GM12878 (cell line): Measurements from ENCODE around the gene TRAIP. TPM values are rescaled to one million over a fixed set of nuclear protein-coding genes. Genes with fewer than 3 reads are reported as not detected.

Source experiments
- ATAC-seq: fragments of 200-7000 bp; cut with Tn5 transposase; 3 replicates; pipeline ENCODE4 v1.9.1; 2020; ENCODE audit warnings: mild to moderate bottlenecking, moderate library complexity
- BruUV-seq: library from RNA; stranded (reverse); fragments of 400-500 nt; replicated peaks from 2 replicates; lab custom pipeline; 2021; lab: Mats Ljungman, UMichigan
- CTCF ChIA-PET: fragments of 300-600 bp; sonication (Branson Sonifier 250); formaldehyde crosslinking; extraction: SDS; loops from one replicate; lab custom pipeline; 2021; ENCODE audit warnings: inconsistent platforms; lab: Yijun Ruan, JAX
- POLR2A ChIA-PET: fragments of 350-600 bp; formaldehyde crosslinking; extraction: SDS; loops from one replicate; lab custom pipeline; 2021; ENCODE audit warnings: inconsistent platforms; lab: Charles Lee
- RAD21 ChIA-PET: fragments of 300-600 bp; sonication (Branson Sonifier 250); formaldehyde crosslinking; loops from one replicate; lab custom pipeline; 2023; ENCODE audit warnings: antibody characterized with exemption; ENCODE audit not compliant: unreplicated experiment; lab: Charles Lee
- SMC1A ChIA-PET: fragments of 300-600 bp; sonication (Branson Sonifier 250); formaldehyde crosslinking; loops from one replicate; lab custom pipeline; 2023; ENCODE audit not compliant: unreplicated experiment, uncharacterized antibody; lab: Charles Lee
- DNase-seq: peaks from one replicate; pipeline ENCODE4 v3.0.0-alpha.2; 2011; ENCODE audit warnings: low read depth, low spot score
- FAIRE-seq: peaks from 3 replicates; lab custom pipeline; 2011; peaks lifted over from hg19 to GRCh38; lab: Jason Lieb, UNC
- H2AFZ ChIP-seq: 2 replicates; pipeline ENCODE4 v1.6.0; 2011; ENCODE audit warnings: low read depth, low read length, control low read depth; ENCODE audit not compliant: control insufficient read depth
- H3K27ac ChIP-seq: 2 replicates; pipeline ENCODE4 v1.5.1; 2011; ENCODE audit warnings: control low read depth; ENCODE audit not compliant: control insufficient read depth, insufficient read depth
- H3K27me3 ChIP-seq, 2 experiments: replicated peaks in 1 of 2; 2 replicates each; pipeline versions ENCODE4 v1.6.0 to v1.6.1; 2011; ENCODE audit warnings: low read length in 1 of 2; ENCODE audit not compliant: control insufficient read depth in 2 of 2, insufficient read depth in 2 of 2
- H3K36me3 ChIP-seq, 2 experiments: 2 replicates each; pipeline ENCODE4 v1.5.1; 2011; ENCODE audit warnings: low read length in 1 of 2; ENCODE audit not compliant: control insufficient read depth in 2 of 2, insufficient read depth in 2 of 2
- H3K4me1 ChIP-seq: 2 replicates; pipeline ENCODE4 v1.6.1; 2011; ENCODE audit warnings: mild to moderate bottlenecking, low read length, moderate library complexity, mixed read lengths; ENCODE audit not compliant: control insufficient read depth, insufficient read depth
- H3K4me2 ChIP-seq: 2 replicates; pipeline ENCODE4 v1.6.0; 2011; ENCODE audit warnings: control low read depth; ENCODE audit not compliant: control insufficient read depth, insufficient read depth
- H3K4me3 ChIP-seq: fragments of 200-600 bp; sonication (generic); 2 replicates; pipeline ENCODE4 v1.5.1; 2016
- H3K79me2 ChIP-seq: 2 replicates; pipeline ENCODE4 v1.6.0; 2011; ENCODE audit warnings: low read length; ENCODE audit not compliant: control insufficient read depth, insufficient read depth
- H3K9ac ChIP-seq: 2 replicates; pipeline ENCODE4 v1.8.0; 2011; ENCODE audit warnings: low read length, control low read depth, mixed read lengths; ENCODE audit not compliant: control insufficient read depth, insufficient read depth
- H3K9me3 ChIP-seq: replicated peaks from 3 replicates; pipeline ENCODE4 v1.5.1; 2011; ENCODE audit warnings: mild to moderate bottlenecking, low read length; ENCODE audit not compliant: control insufficient read depth, insufficient read depth
- H4K20me1 ChIP-seq: 2 replicates; pipeline ENCODE4 v1.6.0; 2011; ENCODE audit not compliant: control insufficient read depth, insufficient read depth
- CREM ChIP-seq: IDR thresholded peaks from 2 replicates; pipeline ENCODE4 v1.6.1; 2014; ENCODE audit warnings: antibody characterized with exemption, low read depth
- CTCF ChIP-seq, 3 experiments: IDR thresholded peaks in 2 of 3; conservative IDR thresholded peaks in 1 of 3; 2 replicates each; pipeline ENCODE4 v1.5.1; 2011; ENCODE audit warnings: low read depth in 3 of 3, low read length in 3 of 3, mild to moderate bottlenecking in 3 of 3, control low read depth in 2 of 3, moderate library complexity in 2 of 3, inconsistent platforms in 1 of 3, mixed read lengths in 1 of 3; ENCODE audit not compliant: control insufficient read depth in 2 of 3, insufficient read depth in 1 of 3; ENCODE audit errors: extremely low read depth in 1 of 3
- FOXM1 ChIP-seq: IDR thresholded peaks from 2 replicates; pipeline ENCODE4 v1.6.1; 2012; ENCODE audit warnings: low read depth, mild to moderate bottlenecking, inconsistent platforms, low read length, moderate library complexity
- MTA2 ChIP-seq: fragments of 450-650 bp; IDR thresholded peaks from 2 replicates; pipeline ENCODE4 v1.6.1; 2016; ENCODE audit warnings: low read depth, mild to moderate bottlenecking, moderate library complexity
- NFIC ChIP-seq: IDR thresholded peaks from 2 replicates; pipeline ENCODE4 v1.6.1; 2012; ENCODE audit warnings: low read depth, mild to moderate bottlenecking, inconsistent platforms, low read length, moderate library complexity
- NR2C1 ChIP-seq: fragments of 450-650 bp; IDR thresholded peaks from 2 replicates; pipeline ENCODE4 v1.6.1; 2017; ENCODE audit warnings: antibody characterized with exemption, mild to moderate bottlenecking, moderate library complexity
- PAX5 ChIP-seq: IDR thresholded peaks from 2 replicates; pipeline ENCODE4 v1.6.1; 2011; ENCODE audit warnings: low read depth, low read length, borderline replicate concordance
- PBX3 ChIP-seq: IDR thresholded peaks from 2 replicates; pipeline ENCODE4 v1.6.1; 2011; ENCODE audit warnings: mild to moderate bottlenecking, low read depth, low read length, moderate library complexity; ENCODE audit not compliant: insufficient replicate concordance
- RAD21 ChIP-seq: IDR thresholded peaks from 2 replicates; pipeline ENCODE4 v1.6.1; 2011; ENCODE audit warnings: mild to moderate bottlenecking, low read depth, low read length, moderate library complexity; ENCODE audit not compliant: insufficient read depth
- RB1 ChIP-seq: fragments of 450-650 bp; formaldehyde crosslinking; IDR thresholded peaks from 2 replicates; pipeline ENCODE4 v1.6.1; 2017; ENCODE audit warnings: mild to moderate bottlenecking, borderline replicate concordance
- RBBP5 ChIP-seq: fragments of 200-600 bp; sonication (generic); conservative IDR thresholded peaks from 2 replicates; pipeline ENCODE4 v1.6.1; 2016
- SMC3 ChIP-seq: IDR thresholded peaks from 2 replicates; pipeline ENCODE4 v1.6.1; 2011; ENCODE audit warnings: low read length, improper control_type of control experiment, borderline replicate concordance
- YY1 ChIP-seq: IDR thresholded peaks from 2 replicates; pipeline ENCODE4 v1.6.1; 2011; ENCODE audit warnings: low read depth, mild to moderate bottlenecking, low read length
- in situ Hi-C: fragments of 300-500 bp; cut with MboI; formaldehyde crosslinking; loops from 9 replicates; pipeline ENCODE4 v1.14.3; 2018; ENCODE audit warnings: mixed read lengths
- intact Hi-C: fragments of 100-400 bp; cut with micrococcal nuclease; formaldehyde crosslinking; loops from one replicate; pipeline ENCODE4 v1.14.2; 2022; ENCODE audit not compliant: unreplicated experiment
- polyA plus RNA-seq, 11 experiments: library from polyadenylated mRNA; depleted of rRNA in 4 of 11; unstranded in 6 of 11; stranded (reverse) in 5 of 11; fragments of >200 nt; fragmentation: Nextera tagmentation in 4 of 11; fragmentation: Illumina TruSeq in 1 of 11; extraction: Ambion mirVana in 4 of 11; extraction: Trizol in 1 of 11; gene quantifications; 1 replicate in 1 of 11; 2 replicates in 10 of 11; pipeline versions ENCODE4 v1.2.1 to v1.2.3, GENCODE V29; 2011 to 2016; ENCODE audit warnings: inconsistent platforms in 2 of 11, missing spikeins in 2 of 11, low read depth in 1 of 11
- total RNA-seq, 4 experiments: library from RNA; depleted of rRNA in 3 of 4; stranded (reverse); fragments of >200 nt in 3 of 4; fragmentation: Illumina TruSeq in 1 of 4; extraction: Trizol in 1 of 4; gene quantifications; 2 replicates each; pipeline versions ENCODE4 v1.2.1 to v1.2.3, GENCODE V29; 2013 to 2021
- TF ChIP-seq, protein P1 (sequence below): IDR thresholded peaks from 2 replicates; pipeline ENCODE4 v1.6.1; 2011; ENCODE audit warnings: low read depth, low read length, improper control_type of control experiment, borderline replicate concordance

TRAIP gene
- total and polyA plus RNA-seq, 10 of the 15 experiments (the other 5 are each of a cell fraction or from before 2014, with no cell fraction given) = 15.9 to 37.0 (median 23.1) TPM

GRCh38 chr3:49841126-49841696 is 15.2 kb downstream of the TRAIP start:
- in situ Hi-C loops = no loop called here
- SMC1A ChIA-PET = interaction anchor here (1.1 to 7.5 kb wide), 4 partner anchors 37 to 84 kb away, joined by 3 to 146 read pairs (median 5); partner anchors contain the start of genes CDHR4 and INKA1
- no peaks in the 10 kb centered on the region for H3K27me3 ChIP-seq
- H4K20me1 ChIP-seq = no peaks in the 10 kb centered on the region
- RAD21 ChIA-PET = interaction anchor here (1.0 to 7.0 kb wide), 5 partner anchors 27 to 95 kb away, joined by 3 to 182 read pairs (median 4); partner anchors contain the start of genes CDHR4, INKA1 and UBA7
- H3K79me2 ChIP-seq = no peaks in the 10 kb centered on the region
- H3K9ac ChIP-seq = no peak overlapping the region
- peak; percentile 75 for ATAC-seq
- intact Hi-C loops = loop anchor here (1.0 kb wide), 1 partner anchor 65 kb away; no protein-coding TSS in a partner anchor
- H3K4me2 ChIP-seq = no peak overlapping the region
- no peaks in the 10 kb centered on the region for H3K4me1 ChIP-seq
- POLR2A ChIA-PET = interaction anchor here (0.6 kb wide), 1 partner anchor 10 kb away, joined by 6 read pairs; no protein-coding TSS in a partner anchor
- no peak overlapping the region for H3K27ac ChIP-seq
- no peak for TF ChIP-seq PAX5
- peak; percentile 37; the same call in 1 of the 2 replicates for TF ChIP-seq SMC3
- TF ChIP-seq, protein P1, sequence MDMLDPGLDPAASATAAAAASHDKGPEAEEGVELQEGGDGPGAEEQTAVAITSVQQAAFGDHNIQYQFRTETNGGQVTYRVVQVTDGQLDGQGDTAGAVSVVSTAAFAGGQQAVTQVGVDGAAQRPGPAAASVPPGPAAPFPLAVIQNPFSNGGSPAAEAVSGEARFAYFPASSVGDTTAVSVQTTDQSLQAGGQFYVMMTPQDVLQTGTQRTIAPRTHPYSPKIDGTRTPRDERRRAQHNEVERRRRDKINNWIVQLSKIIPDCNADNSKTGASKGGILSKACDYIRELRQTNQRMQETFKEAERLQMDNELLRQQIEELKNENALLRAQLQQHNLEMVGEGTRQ = no peak
- TF ChIP-seq NFIC = no peak
- no peak for TF ChIP-seq PBX3
- TF ChIP-seq YY1 = no peak
- TF ChIP-seq NR2C1 = no peak
- TF ChIP-seq FOXM1 = no peak
- TF ChIP-seq RB1 = no peak
- TF ChIP-seq RBBP5 = no peak
- TF ChIP-seq MTA2 = no peak
- TF ChIP-seq CTCF (IDR thresholded peaks at IDR 0.05 in 2 of 3, conservative IDR thresholded peaks at IDR 0.05 in 1 of 3; ENCODE audit: control insufficient read depth in 2 of 3, extremely low read depth in 1 of 3, insufficient read depth in 1 of 3, low read depth in 3 of 3, low read length in 3 of 3) = peak; percentile 56 to 63 (median 58)
- no peak for TF ChIP-seq CREM
- peak; percentile 61 for TF ChIP-seq RAD21
- TF ChIP-seq, all 136 proteins: peak for 3
- H2AFZ ChIP-seq = no peak overlapping the region
- no peak for DNase-seq
- no TSS peak for BruUV-seq
- FAIRE-seq = no peak
- CTCF ChIA-PET = interaction anchor here (0.6 to 14.1 kb wide), 10 partner anchors 10 to 302 kb away, joined by 3 to 327 read pairs (median 4); partner anchors contain the start of genes CDHR4, INKA1 and MST1R
- H3K4me3 ChIP-seq = no peak overlapping the region
- no peaks in the 10 kb centered on the region for H3K9me3 ChIP-seq
- peaks cover 19 to 26% of the 10 kb centered on the region in 2 experiments for H3K36me3 ChIP-seq
